PC-9 (cell line): ENCODE data around the gene TMEM63B. TPM values are rescaled to one million over a fixed set of nuclear protein-coding genes. Genes with fewer than 3 reads are reported as not detected.

Source experiments
- BruUV-seq: library from RNA; stranded (reverse); fragments of 400-500 nt; replicated peaks from 2 replicates; lab custom pipeline; 2021; lab: Mats Ljungman, UMichigan
- CTCF ChIA-PET: fragments of 300-600 bp; sonication (Branson Sonifier 250); formaldehyde crosslinking; loops from one replicate; lab custom pipeline; 2022; ENCODE audit warnings: antibody characterized with exemption; lab: Charles Lee
- POLR2A ChIA-PET: fragments of 300-600 bp; sonication (Branson Sonifier 250); formaldehyde crosslinking; loops from one replicate; lab custom pipeline; 2022; ENCODE audit warnings: antibody characterized with exemption; ENCODE audit not compliant: unreplicated experiment; lab: Charles Lee
- DNase-seq, 2 experiments: peaks; one replicate each; pipeline versions ENCODE4 v3.0.0 to v3.0.0-alpha.2; 2015 to 2022; ENCODE audit warnings: mixed read lengths in 1 of 2
- H2AFZ ChIP-seq: fragments of 200-600 bp; sonication (generic); 2 replicates; pipeline ENCODE4 v1.8.1; 2017; ENCODE audit warnings: antibody characterized with exemption
- H3F3A ChIP-seq: fragments of 200-600 bp; sonication (generic); 2 replicates; pipeline ENCODE4 v1.8.1; 2017; ENCODE audit warnings: antibody characterized with exemption, mild to moderate bottlenecking, low read depth; ENCODE audit not compliant: insufficient read depth
- H3K27ac ChIP-seq: fragments of 200-600 bp; sonication (generic); 2 replicates; pipeline ENCODE4 v1.6.1; 2016; ENCODE audit warnings: mixed run types
- H3K27me3 ChIP-seq: fragments of 200-600 bp; sonication (generic); 2 replicates; pipeline ENCODE4 v1.6.1; 2016; ENCODE audit warnings: low read depth, mixed run types; ENCODE audit not compliant: insufficient read depth
- H3K36me3 ChIP-seq: fragments of 200-600 bp; sonication (generic); 2 replicates; pipeline ENCODE4 v1.6.1; 2016; ENCODE audit warnings: low read depth, mixed run types
- H3K4me1 ChIP-seq: fragments of 200-600 bp; sonication (generic); replicated peaks from 2 replicates; pipeline ENCODE4 v1.6.1; 2016; ENCODE audit warnings: mixed run types; ENCODE audit not compliant: insufficient read depth
- H3K4me2 ChIP-seq: fragments of 200-600 bp; sonication (generic); 2 replicates; pipeline ENCODE4 v1.6.1; 2017; ENCODE audit warnings: mixed run types
- H3K4me3 ChIP-seq: fragments of 200-600 bp; sonication (generic); 2 replicates; pipeline ENCODE4 v1.6.1; 2016; ENCODE audit warnings: mixed run types
- H3K79me2 ChIP-seq: fragments of 200-600 bp; sonication (generic); 2 replicates; pipeline ENCODE4 v1.6.1; 2017; ENCODE audit warnings: low read depth, mixed run types
- H3K9me2 ChIP-seq: fragments of 200-600 bp; sonication (generic); 2 replicates; pipeline ENCODE4 v1.8.1; 2017; ENCODE audit warnings: mild to moderate bottlenecking; ENCODE audit not compliant: insufficient read depth
- H3K9me3 ChIP-seq: fragments of 200-600 bp; sonication (generic); 2 replicates; pipeline ENCODE4 v1.8.1; 2016; ENCODE audit warnings: low read depth; ENCODE audit not compliant: insufficient read depth
- H4K20me1 ChIP-seq: fragments of 200-600 bp; sonication (generic); 2 replicates; pipeline ENCODE4 v1.8.1; 2017; ENCODE audit not compliant: insufficient read depth
- CTCF ChIP-seq: fragments of 200-600 bp; sonication (generic); conservative IDR thresholded peaks from 2 replicates; pipeline ENCODE4 v1.6.1; 2017; ENCODE audit warnings: mixed run types, antibody characterized with exemption, mild to moderate bottlenecking, moderate library complexity
- EZH2 ChIP-seq: fragments of 200-600 bp; sonication (generic); IDR thresholded peaks from 2 replicates; pipeline ENCODE4 v1.8.0; 2017; ENCODE audit warnings: antibody characterized with exemption, low read depth
- intact Hi-C: fragments of 100-400 bp; cut with micrococcal nuclease; formaldehyde crosslinking; loops from one replicate; pipeline ENCODE4 v1.10.0; 2022; ENCODE audit not compliant: unreplicated experiment
- total RNA-seq: library from RNA; stranded (reverse); gene quantifications from 2 replicates; pipeline ENCODE4 v1.2.3, GENCODE V29; 2021

The TMEM63B gene
- total RNA-seq, 1 experiment from 2014 or later: 38.5 TPM

- intact Hi-C loops: loop anchor here (5.0 kb wide), 1 partner anchor 128 kb away; the partner anchor contains the start of gene HSP90AB1
These were observed 7.6 kb upstream of the TMEM63B start for GRCh38 chr6:44119704-44120262.

DNA sequence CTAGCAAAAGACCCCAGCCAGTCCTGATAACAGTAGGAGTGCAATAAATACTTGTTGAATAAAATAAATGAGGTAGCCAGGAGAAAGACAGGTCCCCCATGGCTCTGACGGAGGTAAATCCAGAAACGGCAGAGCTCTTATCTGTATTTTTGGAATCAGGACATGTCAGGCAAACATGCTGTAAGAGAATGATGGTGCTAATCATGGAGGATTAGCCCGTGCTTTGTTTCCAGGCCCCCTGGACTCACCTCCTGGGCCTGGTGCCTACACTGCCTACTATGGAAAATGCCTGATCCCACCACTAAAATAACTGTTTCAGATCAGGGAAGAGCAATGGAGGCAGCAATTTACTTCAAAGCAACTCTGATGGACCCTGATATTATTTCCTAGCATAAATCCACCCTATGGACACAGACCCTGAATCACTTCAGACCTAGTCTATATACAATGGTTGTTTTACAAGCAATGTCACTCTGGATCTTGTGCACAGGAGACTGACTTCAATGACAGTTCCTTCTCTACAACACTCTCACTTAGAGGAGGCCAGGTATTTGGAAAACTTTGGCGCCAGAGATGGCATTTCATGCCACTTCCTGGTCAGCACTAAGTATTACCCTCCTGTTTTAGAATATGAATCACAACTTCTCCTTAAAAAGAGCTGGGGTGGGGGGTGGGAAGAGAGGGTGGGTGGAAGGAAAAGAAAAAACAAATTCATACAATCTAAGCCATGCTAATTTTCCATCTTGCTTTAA lies 6.5 kb upstream of the TMEM63B start:
- ChIA-PET CTCF (no interaction called here), POLR2A (no interaction called here)
- Histone ChIP-seq H3F3A (peaks cover 34% of the 10 kb centered on the region), H4K20me1 (peaks cover 81% of the 10 kb centered on the region), H3K27ac (0 out of 2 replicates have a peak overlapping the region, but pooled peaks have one; percentile 6), H3K79me2 (peaks cover 100% of the 10 kb centered on the region), H3K9me2 (no peaks in the 10 kb centered on the region), H3K9me3 (no peaks in the 10 kb centered on the region), H2AFZ (no peak overlapping the region), H3K27me3 (no peaks in the 10 kb centered on the region), H3K4me2 (no peak overlapping the region), H3K36me3 (peaks cover 20% of the 10 kb centered on the region), H3K4me1 (peaks cover 92% of the 10 kb centered on the region), H3K4me3 (no peak overlapping the region)
- TF ChIP-seq EZH2 (no peak), CTCF (no peak)
- BruUV-seq: no TSS peak
- DNase-seq: no peak
- intact Hi-C loops: no loop called here

More at GRCh38 chr6:44119704-44120262, 7.6 kb upstream of the TMEM63B start:
- no peak for DNase-seq
- peaks cover 99% of the 10 kb centered on the region for H3K79me2 ChIP-seq
- peaks cover 84% of the 10 kb centered on the region for H3K4me1 ChIP-seq
- H3K27me3 ChIP-seq: no peaks in the 10 kb centered on the region
- CTCF ChIA-PET: no interaction called here
- peaks cover 31% of the 10 kb centered on the region for H3F3A ChIP-seq
- H2AFZ ChIP-seq: no peak overlapping the region
- BruUV-seq: no TSS peak
- H3K4me2 ChIP-seq: peak overlapping the region; percentile 35; the same call in 1 of the 2 replicates
- H3K4me3 ChIP-seq: no peak overlapping the region
- peak overlapping the region; percentile 54; the same call in 1 of the 2 replicates for H3K27ac ChIP-seq
- H4K20me1 ChIP-seq: peaks cover 80% of the 10 kb centered on the region
- TF ChIP-seq CTCF (no peak), EZH2 (no peak)
- POLR2A ChIA-PET: no interaction called here
- H3K36me3 ChIP-seq: peaks cover 19% of the 10 kb centered on the region
- no peaks in the 10 kb centered on the region for H3K9me2 ChIP-seq
- no peaks in the 10 kb centered on the region for H3K9me3 ChIP-seq

DNA sequence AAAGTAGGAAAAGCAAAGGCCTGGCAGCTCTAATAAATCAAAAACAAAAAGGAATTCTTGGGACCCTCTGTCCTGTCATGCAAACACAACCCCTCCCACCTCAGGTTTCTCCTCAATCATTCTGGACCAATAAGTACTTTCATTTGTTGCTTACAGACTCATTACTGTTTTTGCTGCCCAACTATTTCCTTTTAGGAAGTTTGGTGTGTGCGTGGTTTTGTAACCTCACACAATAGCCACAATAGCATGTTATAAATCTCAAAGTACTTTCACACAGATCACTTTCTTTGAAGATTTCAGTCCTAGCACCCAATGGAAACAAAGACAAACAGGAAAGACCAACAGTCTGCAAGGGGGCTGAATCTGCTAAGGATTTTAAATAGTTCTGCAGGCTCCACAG lies 4.6 kb upstream of the TMEM63B start:
- Histone ChIP-seq H3K4me2 (peak overlapping the region; percentile 99), H3K79me2 (peaks cover 97% of the 10 kb centered on the region), H4K20me1 (peaks cover 77% of the 10 kb centered on the region), H3K27me3 (no peaks in the 10 kb centered on the region), H3K4me1 (peaks cover 76% of the 10 kb centered on the region), H2AFZ (no peak overlapping the region), H3K27ac (no peak overlapping the region), H3K9me2 (no peaks in the 10 kb centered on the region), H3F3A (peaks cover 38% of the 10 kb centered on the region; the same call in 1 of the 2 replicates), H3K4me3 (no peak overlapping the region), H3K9me3 (no peaks in the 10 kb centered on the region), H3K36me3 (peaks cover 15% of the 10 kb centered on the region)
- no peak for DNase-seq
- ChIA-PET POLR2A (no interaction called here), CTCF (no interaction called here)
- TF ChIP-seq EZH2 (no peak), CTCF (no peak)
- intact Hi-C loops: no loop called here
- BruUV-seq: no TSS peak
